ENCODE data around the gene SLC35F2.

DNA sequence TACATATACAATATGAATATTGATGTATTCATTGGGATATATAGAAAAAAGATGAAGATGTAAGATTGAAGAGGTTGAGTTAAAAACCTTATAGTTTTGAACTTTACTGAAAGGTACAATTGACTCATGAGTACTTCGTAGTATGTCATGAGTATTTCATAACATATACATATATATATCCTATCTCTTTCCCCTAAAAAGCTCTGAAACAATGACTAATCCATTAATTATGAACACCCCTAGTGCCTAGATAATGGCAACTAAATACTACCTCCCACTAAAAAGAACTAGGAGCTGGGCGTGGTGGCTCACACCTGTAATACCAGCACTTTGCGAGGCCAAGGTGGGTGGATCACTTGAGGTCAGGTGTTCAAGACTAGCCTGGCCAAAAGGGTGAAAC, 31.5 kb downstream of the SLC35F2 start:
- TF ChIP-seq, protein P1, sequence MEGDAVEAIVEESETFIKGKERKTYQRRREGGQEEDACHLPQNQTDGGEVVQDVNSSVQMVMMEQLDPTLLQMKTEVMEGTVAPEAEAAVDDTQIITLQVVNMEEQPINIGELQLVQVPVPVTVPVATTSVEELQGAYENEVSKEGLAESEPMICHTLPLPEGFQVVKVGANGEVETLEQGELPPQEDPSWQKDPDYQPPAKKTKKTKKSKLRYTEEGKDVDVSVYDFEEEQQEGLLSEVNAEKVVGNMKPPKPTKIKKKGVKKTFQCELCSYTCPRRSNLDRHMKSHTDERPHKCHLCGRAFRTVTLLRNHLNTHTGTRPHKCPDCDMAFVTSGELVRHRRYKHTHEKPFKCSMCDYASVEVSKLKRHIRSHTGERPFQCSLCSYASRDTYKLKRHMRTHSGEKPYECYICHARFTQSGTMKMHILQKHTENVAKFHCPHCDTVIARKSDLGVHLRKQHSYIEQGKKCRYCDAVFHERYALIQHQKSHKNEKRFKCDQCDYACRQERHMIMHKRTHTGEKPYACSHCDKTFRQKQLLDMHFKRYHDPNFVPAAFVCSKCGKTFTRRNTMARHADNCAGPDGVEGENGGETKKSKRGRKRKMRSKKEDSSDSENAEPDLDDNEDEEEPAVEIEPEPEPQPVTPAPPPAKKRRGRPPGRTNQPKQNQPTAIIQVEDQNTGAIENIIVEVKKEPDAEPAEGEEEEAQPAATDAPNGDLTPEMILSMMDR (IDR thresholded peaks at IDR 0.05) = no peak
- TF ChIP-seq EP300 (IDR thresholded peaks at IDR 0.05; ENCODE audit: borderline replicate concordance in 1 of 2, low read depth in 1 of 2, low read length in 1 of 2) (no peak), RAD21 (IDR thresholded peaks at IDR 0.05; ENCODE audit: low read length) (no peak), POLR2AphosphoS5 (IDR thresholded peaks at IDR 0.05; ENCODE audit: low read depth, low read length) (no peak), EZH2phosphoT487 (IDR thresholded peaks at IDR 0.05; ENCODE audit: borderline replicate concordance, low read depth) (no peak), NRF1 (IDR thresholded peaks at IDR 0.05; ENCODE audit: low read depth, low read length) (no peak), SMC3 (IDR thresholded peaks at IDR 0.05; ENCODE audit: low read depth, low read length) (no peak), MXI1 (IDR thresholded peaks at IDR 0.05; ENCODE audit: low read depth, low read length) (no peak)
- TF ChIP-seq, protein P2, sequence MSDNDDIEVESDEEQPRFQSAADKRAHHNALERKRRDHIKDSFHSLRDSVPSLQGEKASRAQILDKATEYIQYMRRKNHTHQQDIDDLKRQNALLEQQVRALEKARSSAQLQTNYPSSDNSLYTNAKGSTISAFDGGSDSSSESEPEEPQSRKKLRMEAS (IDR thresholded peaks at IDR 0.05; ENCODE audit: low read depth) = no peak
